GM21786 (cell line): ENCODE results near the gene CALHM1.
A peak's percentile ranks its signal among the peaks of the same experiment; 100 is the strongest.
"Not testable (repeated sequence)": the region's sequence is repeated elsewhere in the genome, so short reads cannot be mapped to it uniquely, and the experiment has no call there.

ENCODE experiments used
- ATAC-seq: cut with Tn5 transposase; IDR thresholded peaks from one replicate; pipeline ENCODE4 v1.9.1; 2021; ENCODE audit not compliant: unreplicated experiment

The CALHM1 gene, protein sequence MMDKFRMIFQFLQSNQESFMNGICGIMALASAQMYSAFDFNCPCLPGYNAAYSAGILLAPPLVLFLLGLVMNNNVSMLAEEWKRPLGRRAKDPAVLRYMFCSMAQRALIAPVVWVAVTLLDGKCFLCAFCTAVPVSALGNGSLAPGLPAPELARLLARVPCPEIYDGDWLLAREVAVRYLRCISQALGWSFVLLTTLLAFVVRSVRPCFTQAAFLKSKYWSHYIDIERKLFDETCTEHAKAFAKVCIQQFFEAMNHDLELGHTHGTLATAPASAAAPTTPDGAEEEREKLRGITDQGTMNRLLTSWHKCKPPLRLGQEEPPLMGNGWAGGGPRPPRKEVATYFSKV

DNA sequence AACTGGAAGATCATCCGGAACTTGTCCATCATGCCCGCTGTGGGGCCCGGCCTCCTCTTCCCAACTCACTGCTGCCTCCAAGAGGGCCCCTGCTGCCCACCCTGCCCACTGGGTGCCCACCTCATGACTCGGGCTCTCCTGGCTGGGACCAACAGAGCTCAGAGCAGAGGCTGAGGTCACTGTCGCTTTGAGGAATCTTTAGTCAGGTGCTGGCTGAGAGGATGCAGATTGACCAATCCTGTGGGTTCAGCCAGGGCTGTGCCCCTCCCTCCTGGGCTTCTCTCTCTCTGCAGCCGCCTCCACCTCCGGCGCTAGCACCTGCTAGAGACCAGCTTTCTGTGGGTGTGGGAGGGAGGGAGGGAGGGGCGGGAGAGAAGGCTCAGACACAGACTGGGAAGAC lies at the start of gene CALHM1:
Gene CALHM1 (minus strand): TSS at position 181 of the 400 bp plus-strand sequence. CDS start 149 bp downstream, at position 32.
- peak; percentile 75 for ATAC-seq

DNA sequence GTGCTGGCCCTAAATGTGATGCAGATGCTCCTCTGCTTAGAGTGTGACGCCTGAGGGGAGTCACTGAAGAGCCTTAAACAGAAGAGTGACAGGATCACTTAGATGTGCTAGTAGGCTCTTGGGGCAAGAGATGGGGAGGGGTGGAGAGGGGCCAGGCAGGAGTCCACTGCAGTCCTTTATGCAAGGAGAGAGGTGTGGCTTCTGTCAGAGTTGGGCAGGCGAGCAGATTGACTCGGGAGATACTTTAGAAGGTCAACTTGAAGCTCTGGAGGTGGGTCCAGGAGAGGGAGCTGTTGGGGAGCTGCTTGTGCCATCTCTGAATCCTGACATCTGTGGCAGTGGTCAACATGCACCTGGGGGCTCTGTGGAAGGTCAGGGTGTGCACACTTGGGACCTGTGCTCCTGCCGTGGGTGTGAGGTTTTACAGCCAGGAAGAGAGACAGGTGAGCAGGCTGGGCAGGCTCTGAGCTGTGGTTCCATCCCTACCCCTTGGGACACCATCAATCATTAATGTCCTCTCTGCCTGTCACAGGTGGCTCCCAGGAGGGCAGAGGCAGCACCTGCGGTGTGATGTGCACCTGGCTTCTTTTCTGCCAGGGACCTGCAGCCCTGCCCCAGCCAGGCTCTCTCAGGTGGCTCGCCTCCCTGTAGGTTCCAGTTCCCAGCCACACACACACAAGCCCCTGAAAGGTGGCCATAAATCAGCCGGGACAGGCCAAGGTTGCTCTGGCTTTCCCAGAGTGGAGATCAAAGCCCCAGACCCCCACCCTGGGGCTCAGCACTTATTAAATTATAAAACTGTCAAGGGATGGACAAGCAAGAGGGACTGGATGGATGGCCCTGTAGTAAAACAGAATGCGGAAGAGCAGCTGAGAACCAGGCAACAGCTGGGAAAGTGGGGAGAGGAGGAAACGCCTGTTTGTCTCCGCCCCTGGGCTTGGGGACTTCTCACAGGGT lies 48.8 kb upstream of the CALHM1 start:
- no peak for ATAC-seq

DNA sequence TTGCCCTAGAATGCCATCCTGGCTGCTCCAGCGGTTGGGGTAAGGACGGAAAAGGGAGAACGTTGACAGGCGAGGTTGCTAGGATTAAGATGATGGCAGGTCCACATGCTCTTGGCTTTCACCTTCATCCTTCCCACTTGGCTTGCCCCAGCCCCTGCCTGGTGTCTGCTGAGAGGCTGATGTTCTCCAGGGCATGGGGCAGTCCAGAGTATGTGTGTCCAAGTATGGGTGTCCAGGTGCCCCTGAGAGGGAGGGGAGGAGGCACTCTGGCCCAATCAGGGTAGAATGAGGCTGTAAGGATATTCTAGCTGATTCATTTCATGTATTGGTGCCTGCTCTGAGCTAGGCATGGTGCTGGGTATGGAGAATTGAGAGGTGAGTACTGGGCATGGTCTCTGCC lies 47.4 kb upstream of the CALHM1 start:
- no peak for ATAC-seq

DNA sequence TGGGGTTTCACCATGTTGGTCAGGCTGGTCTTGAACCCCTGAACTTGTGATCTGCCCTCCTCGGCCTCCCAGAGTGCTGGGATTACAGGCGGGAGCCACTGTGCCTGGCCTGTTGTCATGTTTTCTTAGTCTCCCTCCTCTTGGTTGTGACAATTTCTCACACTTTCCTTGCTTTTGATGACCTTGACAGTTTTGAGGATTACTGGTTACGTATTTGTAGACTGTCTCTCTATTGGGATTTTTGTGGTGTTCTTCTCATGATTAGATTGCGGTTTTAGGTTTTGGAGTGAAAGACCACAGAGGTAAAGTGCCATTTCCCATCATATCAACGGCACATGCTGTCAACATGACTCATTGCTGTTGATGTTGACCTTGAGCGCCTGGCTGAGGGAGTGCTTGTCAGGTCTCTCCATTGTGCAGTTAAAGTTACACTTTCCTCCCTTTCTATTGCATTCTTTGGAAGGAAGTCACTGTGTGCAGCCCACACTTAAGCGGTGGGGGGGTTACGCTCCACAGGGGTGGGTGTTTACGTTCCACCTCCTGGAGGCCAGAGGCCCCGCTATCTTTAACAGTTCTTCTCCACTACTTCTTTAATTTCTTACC lies 45.6 kb upstream of the CALHM1 start:
- ATAC-seq: no peak

DNA sequence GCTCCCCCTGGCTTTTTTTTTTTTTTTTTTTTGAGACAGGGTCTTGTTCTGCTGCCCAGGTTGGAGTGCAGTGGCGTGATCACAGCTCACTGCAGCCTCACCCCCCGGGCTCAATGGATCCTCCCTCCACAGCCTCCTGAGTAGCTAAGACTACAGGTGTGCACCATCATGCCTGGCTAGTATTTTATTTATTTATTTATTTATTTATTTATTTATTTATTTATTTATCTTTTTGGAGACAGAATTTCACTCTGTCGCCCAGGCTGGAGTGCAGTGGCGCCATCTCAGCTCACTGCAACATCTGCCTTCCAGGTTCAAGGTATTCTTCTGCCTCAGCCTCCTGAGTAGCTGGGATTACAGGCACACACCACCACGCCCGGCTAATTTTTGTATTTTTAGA lies 45.1 kb upstream of the CALHM1 start:
- ATAC-seq: not testable (repeated sequence)

DNA sequence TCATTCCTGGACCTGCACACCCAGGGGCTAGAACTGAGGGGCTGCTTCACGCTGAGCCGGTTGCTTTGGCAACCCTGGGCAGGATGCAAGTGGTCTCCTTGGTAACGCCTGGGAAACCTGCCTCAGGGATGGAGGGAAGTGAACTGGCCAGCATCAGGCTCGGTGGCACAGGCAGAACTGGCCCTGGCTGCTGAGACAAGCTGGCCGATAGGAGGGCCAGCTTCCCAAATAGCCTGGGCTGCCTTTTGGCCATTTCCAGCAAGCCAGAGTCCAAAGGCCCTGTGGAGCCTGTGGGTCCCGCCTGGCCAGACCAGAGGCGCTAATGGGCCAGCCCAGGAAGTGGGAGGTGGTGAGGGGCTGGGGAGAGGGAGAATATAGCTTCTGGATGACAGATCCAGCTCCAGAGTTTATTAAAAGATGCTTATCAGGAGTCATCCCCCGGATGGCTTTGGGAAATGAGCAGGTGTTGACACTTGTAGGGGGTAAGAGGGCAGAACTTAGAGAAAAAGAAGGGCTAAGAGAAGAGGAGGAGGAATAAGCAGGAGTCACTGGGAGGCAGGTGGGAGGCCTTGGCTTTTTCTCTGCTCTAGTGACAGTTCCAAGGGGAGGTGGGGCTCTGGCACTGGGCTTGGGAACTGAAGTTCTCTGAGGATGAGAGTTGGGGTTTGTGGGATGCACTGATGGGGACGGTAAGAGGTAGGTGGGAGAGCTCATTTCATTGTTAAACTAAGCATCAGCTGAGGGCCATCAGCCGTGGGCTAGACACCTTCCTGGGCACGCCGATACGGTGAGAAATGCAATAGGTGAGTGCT lies 44.4 kb upstream of the CALHM1 start:
- ATAC-seq: no peak

DNA sequence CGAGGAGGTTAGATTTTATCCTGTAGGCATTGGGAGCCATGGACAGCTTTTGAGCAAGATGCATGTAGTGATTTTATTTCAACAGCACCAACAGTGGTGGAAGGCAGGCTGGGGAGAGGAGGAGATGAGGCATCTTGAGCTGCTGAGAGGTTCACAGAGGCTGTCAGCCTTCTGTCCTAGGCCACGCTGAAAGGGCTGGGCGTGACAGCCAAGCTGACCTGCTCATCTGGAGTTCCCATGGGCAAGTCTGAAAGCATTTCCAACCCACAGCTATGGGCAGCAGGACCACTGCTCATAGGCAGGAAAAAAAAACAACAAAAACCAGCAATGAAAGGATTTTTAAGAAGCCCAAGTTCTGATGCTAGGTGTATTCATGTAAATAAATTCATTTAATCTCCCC lies 42.5 kb upstream of the CALHM1 start:
- no peak for ATAC-seq

DNA sequence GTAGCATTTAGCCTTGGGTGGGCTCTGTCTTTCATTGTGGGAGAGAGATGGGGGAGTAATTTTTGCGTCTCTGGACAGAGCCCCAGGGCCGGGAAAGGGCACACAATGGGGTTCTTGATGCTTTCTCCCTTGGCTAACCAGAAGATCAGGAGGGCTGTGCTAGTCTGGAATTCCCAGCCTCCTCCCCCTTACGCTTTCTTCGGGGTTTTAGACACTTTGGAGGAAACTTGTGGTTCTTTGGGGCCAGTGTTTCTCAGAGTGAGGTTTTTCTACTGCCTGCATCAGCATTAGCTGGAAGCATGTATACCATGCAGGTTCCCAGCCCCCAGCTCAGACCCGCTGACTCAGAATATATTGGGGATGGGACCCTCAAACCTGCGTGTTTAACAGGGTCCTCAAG lies 41.8 kb upstream of the CALHM1 start:
- no peak for ATAC-seq

DNA sequence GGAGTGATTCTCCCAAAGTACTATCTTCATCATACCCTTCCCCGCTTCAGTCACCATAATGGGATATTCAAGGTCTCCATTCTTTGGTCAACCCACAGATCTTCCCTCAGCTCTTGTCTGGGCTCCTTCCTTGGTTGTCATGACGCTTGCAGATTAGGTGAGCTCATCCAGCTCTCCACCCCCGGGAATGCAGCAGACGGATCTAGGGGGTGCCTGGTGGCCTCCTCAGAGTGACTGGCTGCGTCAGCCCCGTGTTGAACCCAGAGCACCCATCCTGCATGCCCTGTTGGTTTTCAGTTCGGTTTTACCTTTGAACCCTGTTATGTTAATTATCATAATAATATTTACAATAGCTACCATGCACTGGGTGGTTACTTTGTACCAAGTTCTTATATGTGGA lies 41.2 kb upstream of the CALHM1 start:
- ATAC-seq: no peak

DNA sequence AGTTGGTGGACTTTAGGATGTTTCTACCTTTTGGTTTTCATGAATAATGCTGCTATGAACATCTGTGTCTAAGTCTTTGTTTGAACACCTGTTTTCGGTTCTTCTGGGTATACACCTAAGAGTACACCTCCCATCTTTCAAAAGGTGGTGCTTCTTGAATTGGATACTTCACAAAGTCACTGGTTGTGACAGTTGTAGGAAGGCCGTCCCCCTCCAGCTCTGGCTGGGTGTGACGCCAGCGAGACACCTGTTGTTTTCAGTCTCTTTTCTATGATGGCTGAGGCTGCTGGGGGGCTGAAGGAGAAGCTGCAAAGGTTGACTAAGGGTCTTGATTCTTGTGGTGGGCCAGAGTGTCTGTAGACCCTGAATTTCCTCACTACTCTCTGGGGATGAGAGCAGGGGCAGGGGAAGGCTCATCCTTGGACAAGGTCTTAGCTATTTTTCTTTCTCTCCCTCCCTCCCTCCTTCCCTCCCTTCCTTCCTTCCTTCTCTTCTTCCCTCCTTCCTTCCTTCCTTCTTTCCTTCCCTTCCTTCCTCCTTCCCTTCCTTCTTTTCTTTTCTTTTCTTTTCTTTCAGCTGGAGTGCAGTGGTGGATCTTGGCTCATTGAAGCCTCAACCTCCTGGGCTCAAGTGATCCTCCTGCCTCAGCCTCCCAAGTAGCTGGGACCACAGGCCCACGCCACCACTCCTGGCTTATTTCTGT lies 40.4 kb upstream of the CALHM1 start:
- no peak for ATAC-seq

DNA sequence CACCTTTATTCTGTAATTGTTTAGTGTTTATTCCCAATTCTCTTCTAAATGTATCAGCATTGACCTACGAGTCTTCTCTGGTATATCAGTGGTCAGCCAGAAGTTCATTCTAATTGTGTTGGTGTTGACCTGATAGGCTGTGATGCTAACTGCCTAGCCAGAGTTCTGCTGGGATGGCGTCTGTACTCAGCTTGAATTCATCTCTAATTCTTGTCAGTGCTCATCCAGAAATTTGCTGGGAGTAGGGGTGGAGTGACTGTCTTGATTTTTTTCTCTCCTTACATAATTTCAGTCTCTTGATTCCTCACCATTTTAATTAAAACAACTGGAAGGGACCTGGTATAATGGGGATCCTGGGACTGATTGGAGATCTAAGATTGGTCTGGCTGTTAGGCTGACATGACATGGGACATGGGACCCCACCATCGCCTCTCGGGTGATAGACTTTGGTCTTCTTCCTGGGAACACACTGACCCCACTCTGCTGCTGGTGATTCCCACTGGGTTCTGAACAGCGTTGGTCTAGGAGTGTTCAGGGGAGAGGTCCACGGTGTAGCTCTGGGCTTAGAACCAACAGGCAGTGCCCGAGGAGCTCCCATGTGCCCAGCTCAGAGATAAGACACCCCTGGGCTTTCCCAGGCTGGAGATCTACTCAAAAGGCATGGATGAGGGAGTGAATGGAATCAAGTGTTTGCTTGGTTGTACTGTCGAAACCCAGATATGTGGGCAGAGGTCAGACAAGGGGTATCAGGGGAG lies 38.6 kb upstream of the CALHM1 start:
- ATAC-seq: no peak

DNA sequence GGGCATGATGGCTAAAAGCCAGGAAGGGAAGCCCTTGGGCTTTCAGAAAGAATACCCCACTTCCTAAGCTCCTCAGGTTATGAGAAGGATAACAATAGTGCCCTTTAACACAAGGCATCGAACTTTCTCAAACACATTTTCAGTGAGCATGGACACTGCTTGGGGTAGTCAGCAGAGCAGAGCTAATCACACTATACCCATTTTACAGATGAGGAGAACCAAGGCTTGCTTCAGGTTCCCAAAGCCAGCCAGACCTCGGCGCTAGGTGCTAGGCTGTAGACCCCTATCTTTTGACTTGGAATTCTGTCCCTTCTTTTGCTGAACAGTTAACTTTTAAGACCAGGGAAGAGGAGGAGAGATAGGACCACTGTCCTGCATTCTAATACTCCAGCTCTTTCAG lies 36.6 kb upstream of the CALHM1 start:
- ATAC-seq: no peak

DNA sequence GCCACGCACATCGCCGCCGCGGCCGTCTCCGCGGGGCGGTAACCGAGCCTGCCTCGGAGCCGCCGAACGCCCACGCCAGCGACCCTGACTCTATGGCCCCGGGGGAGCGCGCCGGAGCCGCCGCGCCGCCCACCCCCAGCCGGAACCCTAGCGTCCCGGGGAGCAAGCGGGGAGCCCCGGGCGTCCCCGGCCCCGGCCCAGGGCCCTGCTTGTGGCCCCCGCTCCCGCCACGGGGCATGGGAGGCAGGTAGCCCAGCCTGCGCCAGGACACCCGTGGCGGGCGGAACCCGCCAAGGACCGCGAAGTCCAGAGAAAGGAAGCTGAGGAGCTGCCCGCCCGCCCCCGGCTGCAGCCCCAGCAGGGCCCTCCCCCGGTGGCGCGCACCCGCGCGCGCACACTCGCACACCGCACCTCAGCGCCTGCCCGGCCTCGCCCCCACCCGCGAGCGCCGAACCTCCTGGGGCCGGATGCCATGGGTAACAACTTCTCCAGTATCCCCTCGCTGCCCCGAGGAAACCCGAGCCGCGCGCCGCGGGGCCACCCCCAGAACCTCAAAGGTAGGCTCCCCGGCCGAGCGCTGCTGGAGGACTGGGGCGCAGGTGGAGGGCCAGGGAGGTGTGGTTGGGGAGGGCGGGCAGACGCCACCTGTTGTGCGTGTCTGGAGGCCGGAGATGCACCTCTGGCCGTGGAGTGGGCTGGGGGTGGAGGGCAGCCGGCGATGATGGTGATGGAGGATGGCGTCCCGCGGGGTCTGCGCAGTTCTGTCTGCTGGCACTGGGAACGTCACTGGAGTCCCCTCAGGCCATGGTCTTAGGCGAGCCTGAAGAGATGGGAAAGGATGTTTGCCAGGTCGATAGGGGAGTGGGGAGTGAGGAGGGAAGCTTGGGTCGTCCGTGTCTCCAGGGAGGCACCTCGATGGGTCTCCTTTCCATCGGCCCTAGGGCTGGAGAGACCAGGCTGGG lies 35.5 kb upstream of the CALHM1 start:
- no peak for ATAC-seq

DNA sequence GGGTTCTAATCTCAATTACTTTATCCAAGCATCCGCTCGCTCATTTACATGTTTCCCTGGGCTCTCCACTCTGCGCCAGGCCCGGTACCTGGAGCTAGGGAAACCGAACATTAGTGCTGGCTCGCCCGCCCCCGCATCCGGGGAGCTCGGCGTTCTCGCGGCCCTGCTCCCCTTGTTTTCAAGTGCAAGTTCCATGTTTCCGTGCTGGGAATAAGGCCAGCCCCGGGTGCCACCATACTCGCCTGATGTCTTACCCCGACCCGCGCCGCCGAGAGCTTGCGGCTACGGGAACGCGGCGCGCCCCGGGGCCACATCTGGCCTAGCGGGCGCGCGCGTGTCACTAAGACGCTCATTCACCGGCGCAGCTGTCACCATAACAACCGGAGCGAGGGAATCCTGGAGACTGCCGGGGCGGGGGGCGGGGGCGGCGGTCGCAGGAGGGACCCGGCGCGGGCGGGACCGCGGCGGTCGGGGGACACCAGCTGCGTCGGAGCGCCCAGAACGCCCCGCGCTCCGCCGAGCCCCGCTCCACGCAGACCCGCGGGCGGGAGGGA lies 34.7 kb upstream of the CALHM1 start, which contains the start of gene NEURL1:
Gene NEURL1 (plus strand): TSS at position 344 of the 554 bp plus-strand sequence. CDS start 683 bp downstream, outside the sequence.
- ATAC-seq: no peak

DNA sequence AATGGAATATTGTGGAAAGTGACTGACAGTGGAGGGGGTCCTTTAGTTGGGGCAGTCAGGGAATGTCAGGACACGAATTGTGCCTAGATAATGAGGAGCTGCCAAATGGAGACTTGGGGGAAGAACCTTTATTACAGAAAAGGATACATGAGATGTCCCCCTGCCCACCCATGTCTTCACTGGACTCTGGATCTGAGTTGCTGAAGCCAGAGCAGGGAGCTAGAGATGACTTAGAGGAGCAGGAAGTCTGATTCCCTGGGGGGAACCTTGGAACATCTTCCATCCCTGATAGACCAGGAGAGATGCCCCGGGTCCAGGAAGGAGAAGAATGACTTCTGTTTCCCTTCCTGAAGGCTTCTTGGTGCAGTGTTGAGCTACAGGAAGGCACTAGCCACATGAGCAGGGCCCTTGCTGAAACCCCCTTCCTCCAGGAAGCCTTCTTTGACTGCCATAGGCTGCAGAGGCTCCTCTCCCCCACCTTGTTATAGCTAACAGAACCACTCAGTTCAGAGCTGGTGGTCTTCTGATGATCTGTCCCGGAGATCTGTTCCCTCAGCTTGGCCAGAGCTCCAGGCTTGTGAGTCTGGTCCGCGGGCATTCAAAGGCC lies 34.1 kb upstream of the CALHM1 start:
- no peak for ATAC-seq

DNA sequence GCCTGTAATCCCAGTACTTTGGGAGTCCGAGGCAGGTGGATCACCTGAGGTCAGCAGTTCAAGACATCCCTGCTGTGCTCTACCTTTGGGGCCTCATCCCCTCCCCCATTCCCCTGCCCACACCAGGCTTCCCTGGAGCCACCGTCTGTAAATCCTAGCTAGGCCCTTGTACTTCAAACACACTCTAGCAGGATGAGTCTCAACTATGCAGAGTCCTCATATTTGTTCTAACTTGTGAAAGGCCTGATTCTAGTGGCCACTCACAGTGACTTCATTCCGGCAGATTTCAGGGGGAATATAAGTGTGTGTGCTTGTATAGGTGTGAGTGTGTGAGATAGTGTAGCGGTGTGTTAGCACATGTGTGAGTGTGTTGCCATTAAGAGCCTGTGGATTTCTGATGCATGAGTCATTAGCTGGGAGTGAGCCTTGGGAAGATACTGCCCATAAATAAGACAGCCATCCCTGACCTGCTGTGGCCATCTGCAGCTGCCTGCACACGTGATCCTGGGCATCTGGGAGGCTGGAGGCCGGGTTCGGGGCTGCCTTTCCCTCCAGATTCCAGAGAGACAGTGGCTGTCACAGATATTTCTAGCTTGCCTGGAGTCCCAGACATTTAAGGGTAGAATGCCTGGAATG lies 33.1 kb upstream of the CALHM1 start:
- no peak for ATAC-seq

DNA sequence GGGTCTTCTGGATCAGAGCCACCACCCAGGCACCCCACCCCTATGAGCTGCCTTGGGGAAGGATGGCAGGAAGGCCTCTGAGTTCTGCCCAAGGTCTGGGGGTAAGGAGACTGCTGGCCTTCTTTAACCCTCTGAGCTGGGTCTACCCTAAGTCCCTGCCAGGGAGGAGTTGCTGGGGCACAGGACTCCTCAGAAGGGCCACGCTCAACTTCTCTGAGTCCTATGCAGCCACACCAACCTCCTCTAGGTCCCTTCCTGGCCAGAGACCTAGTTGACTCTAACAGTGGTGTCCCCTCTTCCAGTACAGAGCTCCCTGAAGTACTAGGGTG lies 32.2 kb upstream of the CALHM1 start:
- peak; percentile 21 for ATAC-seq
